LNCAP (cell line): ENCODE measurements around the gene CBLL1.

Experiments used
- TF ChIP-seq, protein P1 (sequence below): fragments of 450-650 bp; IDR thresholded peaks from 2 replicates; pipeline ENCODE4 v1.5.1; 2017; ENCODE audit warnings: mild to moderate bottlenecking

Gene CBLL1

DNA sequence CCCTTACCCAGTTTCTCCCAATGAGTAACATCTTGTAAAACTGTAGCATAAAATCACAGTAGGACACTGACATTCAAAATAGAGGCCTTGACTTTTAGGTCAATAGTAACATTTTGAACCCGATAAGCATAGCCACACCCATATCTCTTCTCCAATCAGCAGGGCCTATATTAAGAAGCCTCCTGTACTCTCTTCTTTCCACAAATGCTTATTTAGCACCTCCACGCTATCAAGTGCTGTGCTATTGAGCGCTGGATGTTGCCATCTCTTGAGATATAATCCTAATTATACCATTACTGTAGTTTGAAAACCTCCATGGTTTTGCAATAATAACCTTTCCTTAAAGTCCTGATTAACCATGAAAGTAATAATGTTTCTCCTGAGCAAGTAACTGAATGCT is 40.1 kb upstream of the CBLL1 start:
- TF ChIP-seq, protein P1, sequence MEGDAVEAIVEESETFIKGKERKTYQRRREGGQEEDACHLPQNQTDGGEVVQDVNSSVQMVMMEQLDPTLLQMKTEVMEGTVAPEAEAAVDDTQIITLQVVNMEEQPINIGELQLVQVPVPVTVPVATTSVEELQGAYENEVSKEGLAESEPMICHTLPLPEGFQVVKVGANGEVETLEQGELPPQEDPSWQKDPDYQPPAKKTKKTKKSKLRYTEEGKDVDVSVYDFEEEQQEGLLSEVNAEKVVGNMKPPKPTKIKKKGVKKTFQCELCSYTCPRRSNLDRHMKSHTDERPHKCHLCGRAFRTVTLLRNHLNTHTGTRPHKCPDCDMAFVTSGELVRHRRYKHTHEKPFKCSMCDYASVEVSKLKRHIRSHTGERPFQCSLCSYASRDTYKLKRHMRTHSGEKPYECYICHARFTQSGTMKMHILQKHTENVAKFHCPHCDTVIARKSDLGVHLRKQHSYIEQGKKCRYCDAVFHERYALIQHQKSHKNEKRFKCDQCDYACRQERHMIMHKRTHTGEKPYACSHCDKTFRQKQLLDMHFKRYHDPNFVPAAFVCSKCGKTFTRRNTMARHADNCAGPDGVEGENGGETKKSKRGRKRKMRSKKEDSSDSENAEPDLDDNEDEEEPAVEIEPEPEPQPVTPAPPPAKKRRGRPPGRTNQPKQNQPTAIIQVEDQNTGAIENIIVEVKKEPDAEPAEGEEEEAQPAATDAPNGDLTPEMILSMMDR, result no peak

- TF ChIP-seq, protein P1, result no peak
Observed at GRCh38 chr7:107708956-107709355, 35.0 kb upstream of the CBLL1 start.

GRCh38 chr7:107711301-107711700 is 32.6 kb upstream of the CBLL1 start:
- TF ChIP-seq, protein P1, result no peak

DNA sequence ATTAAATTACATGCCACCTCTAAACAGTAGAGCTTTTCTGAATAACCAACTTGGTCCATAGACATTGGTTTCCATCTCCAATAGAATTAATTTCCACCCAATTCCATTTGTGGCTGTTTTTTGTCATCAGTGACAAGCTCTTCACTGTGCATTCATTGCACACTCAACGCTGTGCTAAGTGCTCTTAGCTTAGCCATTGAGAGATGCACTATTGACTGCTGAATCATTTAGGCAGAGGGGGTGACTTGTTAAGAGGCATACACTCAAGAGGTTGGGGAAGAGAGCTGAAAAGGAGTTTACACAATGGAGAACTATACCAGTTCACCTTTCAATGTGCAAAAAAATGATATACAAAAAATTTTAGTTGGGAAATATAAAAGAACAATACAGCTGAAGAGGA is 31.9 kb upstream of the CBLL1 start:
- TF ChIP-seq, protein P1, result no peak

- TF ChIP-seq, protein P1, result no peak
Observed at GRCh38 chr7:107712896-107713295, 31.0 kb upstream of the CBLL1 start.

- TF ChIP-seq, protein P1, result no peak
Observed at GRCh38 chr7:107715531-107715930, 28.4 kb upstream of the CBLL1 start.

DNA sequence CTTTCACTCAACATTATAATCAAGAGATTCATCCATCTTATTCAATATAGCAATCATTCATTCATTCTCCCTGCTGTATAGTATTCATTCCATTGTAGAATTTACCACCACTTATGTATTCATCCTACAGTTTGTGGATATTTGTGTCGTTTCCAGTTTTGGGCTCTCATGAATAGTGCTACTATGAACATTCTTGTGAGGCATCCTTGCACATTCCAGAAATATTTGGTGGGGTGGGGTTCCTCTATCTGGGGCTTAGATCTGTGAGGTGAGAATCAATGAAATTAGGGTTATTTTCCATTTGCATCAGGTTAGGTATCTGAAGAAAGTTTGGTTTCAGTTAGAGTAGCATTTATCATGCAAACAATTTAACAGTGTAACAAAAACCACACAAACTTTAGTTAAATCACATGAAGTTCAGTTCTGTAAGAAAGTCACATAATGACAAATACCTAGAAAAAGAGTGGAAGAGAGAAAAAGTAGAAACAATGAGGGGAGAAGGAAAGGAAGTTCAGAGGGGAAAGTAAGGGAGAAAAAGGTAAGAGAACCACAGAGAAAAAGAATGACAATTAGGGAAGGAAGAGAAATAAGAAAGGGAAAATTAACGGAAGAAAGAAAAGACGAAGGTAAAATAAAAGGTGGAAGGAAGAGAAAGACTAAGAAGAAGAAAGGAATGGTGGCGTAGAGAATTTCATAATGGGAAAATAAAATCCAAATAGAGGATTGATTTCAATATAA is 25.3 kb upstream of the CBLL1 start:
- TF ChIP-seq, protein P1, result no peak

DNA sequence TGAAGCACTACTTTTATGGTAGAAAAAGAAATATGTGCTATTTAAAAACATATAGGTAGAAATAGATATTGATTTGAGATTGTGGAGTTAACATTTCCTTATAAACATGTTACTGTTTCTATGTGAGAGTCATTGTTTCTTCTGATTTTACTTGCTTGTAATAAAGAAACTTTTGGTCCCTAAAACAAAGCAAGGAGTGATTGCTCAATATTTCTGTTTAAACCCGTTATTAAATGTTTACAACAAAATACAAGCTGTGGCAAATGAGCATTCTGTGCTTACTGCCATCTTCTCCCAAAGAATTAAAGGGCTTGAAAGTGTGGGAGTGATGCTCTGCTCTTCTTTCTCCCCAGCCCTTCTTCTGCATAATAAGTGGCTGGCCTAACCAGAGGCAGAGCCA is 22.7 kb upstream of the CBLL1 start:
- TF ChIP-seq, protein P1, result no peak
